Stimulated activated CD4-positive, alpha-beta T cell treated with anti-CD3 and anti-CD28 coated beads, Interleukin-2, amount 100 ng/mL, for 24 hours (primary cell): ENCODE data around the gene PRDM2.
A peak's percentile ranks its signal among the peaks of the same experiment; 100 is the strongest.
"Not testable (repeated sequence)": the region's sequence is repeated elsewhere in the genome, so short reads cannot be mapped to it uniquely, and the experiment has no call there.

Experiments
- DNase-seq, 2 donors: peaks; one replicate each; pipeline ENCODE4 v3.0.0-alpha.2; 2020

PRDM2 gene

GRCh38 chr1:13701271-13701640 is 1.3 kb downstream of the PRDM2 start:
- DNase-seq, result no peak

DNA sequence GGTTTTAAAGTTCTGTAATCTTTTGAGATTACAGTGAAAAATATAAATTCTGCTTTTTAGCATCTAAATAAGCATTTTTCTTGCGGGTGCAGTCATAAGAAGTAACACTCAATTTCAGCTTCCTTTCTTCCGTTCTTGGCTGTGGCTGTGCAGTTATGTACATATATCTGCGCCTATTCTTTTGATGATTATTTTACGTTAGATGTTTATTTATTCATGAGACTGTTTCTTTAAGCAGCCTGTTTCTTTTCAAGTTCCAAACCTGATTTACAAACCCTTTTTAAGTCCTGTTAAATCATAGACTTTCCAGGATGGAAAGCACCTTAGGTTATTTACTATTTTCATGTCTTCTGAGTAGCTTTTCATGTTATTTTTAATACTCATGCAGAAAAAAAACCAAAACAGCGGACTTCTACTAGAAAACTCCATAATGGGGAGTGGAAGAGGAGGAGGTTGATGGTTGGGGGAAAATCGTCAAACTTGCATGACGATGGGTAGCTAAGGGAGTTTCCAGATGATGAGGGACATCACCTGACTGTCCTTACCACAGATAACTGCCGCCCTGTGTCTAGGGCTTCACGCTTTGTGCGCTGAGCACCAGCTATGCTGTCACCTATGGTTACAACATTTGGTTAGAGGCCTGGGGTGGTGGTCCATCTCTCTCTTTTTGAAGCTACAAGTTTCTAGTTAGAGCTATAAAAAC is 2.6 kb downstream of the PRDM2 start:
- peak; percentile 35 to 58 for DNase-seq

DNA sequence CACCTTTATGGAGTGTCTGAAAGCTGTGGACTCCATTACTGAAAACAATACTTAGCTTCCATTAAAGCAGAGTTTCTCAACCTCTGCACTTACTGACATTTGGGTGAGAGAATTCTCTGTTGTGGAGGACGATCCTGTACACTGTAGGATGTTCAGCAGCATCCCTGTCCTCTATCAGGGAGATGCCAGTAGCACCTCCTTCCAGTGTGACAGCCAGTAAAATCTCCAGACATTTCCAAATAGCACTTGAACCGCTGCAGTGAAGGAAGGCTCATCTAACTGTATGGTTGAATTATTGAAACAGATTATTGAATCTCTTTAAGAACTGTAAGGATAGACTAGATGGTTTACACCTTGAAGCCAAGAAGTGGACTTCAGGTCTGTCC is 3.1 kb downstream of the PRDM2 start:
- DNase-seq, result no peak

- no peak for DNase-seq
Observed at GRCh38 chr1:13703558-13704490, 3.8 kb downstream of the PRDM2 start.

GRCh38 chr1:13706046-13706445 is 6.1 kb downstream of the PRDM2 start:
- no peak for DNase-seq

GRCh38 chr1:13707164-13707563 is 7.2 kb downstream of the PRDM2 start:
- DNase-seq, result no peak

DNA sequence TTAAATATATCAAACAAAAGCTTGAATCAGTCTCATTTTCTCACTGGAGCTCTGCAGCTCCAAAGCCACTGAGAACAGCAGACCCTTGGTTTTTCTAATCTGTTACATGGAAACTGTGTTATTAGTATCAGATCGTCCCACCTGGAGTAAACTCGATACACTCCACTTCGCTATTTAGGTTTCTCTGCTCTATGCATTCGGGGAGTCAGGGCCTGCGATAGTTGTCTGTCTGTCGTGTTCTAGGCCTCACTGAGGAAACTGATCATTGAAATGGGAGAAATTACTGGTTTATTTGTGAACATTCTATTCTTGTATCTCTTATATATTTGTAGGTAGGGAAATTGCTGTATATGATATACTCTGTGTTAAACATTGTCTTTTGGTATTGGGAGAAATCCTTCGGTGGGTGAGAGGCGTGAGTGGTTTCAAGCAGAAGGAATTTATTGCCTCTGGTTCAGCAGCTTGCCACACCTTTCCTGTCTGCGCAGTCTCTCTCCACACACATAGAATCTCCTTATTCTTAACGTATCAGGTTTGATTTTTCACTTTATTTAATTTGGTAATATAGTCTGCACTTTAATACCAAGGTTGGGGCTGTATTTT is 8.5 kb downstream of the PRDM2 start:
- no peak for DNase-seq

- no peak for DNase-seq
Observed at GRCh38 chr1:13710086-13710485, 10.1 kb downstream of the PRDM2 start.

GRCh38 chr1:13714851-13715250 is 14.9 kb downstream of the PRDM2 start:
- DNase-seq, result no peak

GRCh38 chr1:13715616-13716287 is 15.8 kb downstream of the PRDM2 start:
- DNase-seq, result not testable (repeated sequence)

DNA sequence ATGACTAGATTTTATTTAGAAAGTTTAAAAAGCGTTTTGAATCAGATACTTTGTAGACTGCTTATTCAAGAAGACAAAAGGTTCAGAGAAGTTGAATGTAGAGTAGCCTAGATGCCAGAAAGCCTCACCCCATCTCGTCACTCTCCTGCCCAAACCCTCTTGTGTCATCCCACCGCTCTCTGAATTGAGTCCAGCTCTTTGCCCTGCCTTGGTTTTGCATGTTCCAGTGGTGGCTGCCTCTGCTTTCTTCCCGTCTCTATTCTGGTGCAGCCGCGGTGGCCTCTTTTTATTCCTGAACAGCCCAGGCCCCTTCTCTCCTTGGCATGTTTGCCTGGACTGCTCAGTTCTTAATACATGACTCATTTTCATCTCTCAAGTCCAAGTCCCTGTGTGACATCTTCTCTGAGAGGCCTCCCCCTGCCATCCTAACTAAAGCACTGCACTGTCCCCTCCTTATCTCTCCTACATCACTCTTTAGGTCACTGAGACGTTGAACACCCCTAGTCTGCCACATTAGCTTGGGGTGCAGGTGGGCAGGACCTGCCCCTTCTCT is 22.9 kb downstream of the PRDM2 start:
- DNase-seq, result no peak

DNA sequence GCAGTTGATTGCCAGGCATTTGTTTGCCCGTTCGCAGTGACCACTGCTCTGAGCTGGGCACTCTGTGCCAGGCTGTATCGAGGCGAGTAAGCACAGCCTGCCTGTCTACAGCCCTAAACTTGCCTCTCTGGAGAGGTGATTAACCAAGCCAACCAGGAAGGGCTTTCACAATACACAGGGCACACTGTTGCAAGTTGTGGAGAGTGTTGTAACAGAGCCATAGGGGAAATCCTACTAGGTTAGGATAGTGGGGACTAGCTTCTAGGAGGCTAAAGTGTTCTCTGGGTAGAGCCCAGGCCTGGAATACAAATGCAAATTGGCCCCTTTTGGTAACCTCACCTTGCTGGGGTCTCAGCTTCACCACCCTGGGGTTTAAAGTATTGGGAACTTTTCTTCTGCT is 23.8 kb downstream of the PRDM2 start:
- no peak for DNase-seq

DNA sequence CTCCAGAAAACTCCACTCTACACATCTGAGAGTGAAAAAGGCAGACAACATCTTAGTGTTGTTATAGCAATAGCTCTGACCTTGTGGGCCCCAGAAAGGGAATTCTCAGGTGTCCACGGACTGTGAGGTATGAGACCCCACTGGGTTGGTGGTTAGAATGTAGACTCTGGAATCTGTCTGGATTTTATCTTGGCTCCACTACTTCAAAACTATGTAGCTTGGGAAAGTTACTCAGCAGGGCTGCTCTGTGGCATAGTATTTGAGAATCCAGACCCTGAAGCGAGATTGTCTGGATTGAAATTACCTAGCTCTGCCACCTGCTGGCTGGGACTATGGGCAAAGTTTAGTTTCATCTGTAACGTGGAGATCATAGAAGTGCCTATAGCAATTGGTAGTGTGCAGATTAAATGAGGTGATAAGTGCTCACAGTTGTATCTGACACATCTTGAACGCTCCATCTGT is 25.8 kb downstream of the PRDM2 start:
- peak; percentile 39 to 50 for DNase-seq

GRCh38 chr1:13728091-13728715 is 28.2 kb downstream of the PRDM2 start:
- DNase-seq, result no peak

GRCh38 chr1:13730291-13730690 is 30.3 kb downstream of the PRDM2 start:
- no peak for DNase-seq

DNA sequence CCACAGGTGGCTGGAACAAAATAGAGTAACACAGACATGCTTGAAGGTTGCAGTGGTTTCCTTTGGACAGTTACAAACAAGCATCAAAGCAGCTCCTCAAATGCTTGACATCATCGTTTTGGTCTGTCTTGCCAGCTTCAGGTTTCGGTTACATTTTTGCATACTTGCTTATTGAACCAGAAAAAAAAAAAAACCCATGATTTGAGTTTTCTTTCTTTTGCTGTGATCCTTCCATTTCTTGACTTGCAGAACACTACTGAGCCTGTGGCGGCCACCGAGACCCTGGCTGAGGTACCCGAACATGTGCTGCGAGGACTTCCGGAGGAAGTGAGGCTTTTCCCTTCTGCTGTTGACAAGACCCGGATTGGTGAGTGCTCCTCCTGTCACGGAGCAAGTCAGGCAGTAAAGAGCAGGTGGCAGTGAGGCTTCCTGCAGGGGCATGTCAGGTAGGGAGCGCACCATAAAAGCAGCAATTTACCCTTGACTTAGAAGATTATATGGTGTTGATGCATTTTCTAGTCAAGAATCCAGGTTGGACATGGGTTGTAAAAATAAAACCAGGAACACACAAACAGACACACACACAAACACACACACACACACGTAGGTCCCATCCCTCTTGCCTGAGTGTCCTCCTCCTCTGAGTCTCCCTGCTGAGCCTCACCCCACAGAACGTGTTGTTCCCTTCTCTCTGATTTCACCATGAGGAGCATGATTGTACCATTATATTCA is 30.9 kb downstream of the PRDM2 start:
- peak; percentile 75 to 79 for DNase-seq

- no peak for DNase-seq
Observed at GRCh38 chr1:13731897-13732296, 31.9 kb downstream of the PRDM2 start.

DNA sequence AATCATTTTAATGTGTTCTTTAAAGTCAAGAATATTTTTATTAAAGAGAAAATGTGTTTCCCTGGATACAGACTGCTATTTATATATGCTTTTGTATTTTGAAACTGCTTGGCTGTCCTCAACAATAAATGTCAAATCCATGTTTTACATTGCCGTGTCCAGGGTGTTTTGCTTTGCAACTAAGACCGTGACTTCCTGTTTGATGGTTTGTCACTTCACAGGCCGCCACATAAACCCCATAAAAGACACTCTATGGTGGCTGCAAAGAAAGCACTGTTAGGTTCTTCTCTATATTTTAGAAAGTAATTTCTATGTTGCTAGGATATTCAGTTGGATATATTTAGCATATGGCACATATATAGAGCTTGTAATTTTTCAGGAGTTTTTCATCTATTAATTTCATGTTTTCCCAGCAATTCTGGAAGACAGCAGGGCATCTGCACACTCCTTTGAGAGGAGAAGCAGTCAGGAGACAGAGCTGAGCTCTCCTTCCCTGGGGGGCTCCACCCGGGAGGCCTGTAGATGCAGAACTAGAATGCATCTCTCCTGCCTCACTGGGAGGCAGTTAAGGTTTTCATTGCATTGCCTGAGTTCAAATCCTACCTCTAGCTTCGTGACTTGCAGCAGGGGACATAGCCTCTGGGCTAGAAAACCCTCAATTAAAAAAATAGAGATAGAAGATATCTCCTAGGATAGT is 33.1 kb downstream of the PRDM2 start:
- no peak for DNase-seq

GRCh38 chr1:13733711-13734110 is 33.7 kb downstream of the PRDM2 start:
- DNase-seq, result no peak

GRCh38 chr1:13735168-13735930 is 35.4 kb downstream of the PRDM2 start:
- no peak for DNase-seq
